HG03066 (cell line): ENCODE data around the gene TIAL1.

ENCODE experiments used
- ATAC-seq: cut with Tn5 transposase; IDR thresholded peaks from one replicate; pipeline ENCODE4 v1.9.1; 2021; ENCODE audit warnings: low read depth; ENCODE audit not compliant: unreplicated experiment

Gene TIAL1

GRCh38 chr10:119555178-119555784 lies 41.5 kb downstream of the TIAL1 start:
- no peak for ATAC-seq

DNA sequence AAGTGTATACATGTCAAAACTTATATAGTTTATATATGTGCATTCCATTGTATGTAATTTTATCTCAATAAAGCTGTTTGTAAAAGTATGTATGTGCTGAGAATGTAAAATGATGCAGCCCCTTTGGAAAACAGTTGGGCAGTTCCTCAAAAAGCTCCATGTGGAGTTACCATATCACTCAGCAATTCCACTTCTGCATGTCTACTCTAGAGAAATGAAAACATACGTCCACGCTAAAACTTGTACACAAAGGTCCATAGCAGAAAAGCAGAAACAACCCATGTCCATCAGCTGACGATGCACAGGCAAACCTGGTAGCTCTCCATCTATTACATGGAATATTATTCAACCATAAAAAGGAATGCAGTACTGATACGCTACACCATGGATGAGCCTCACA lies 45.9 kb downstream of the TIAL1 start:
- no peak for ATAC-seq

DNA sequence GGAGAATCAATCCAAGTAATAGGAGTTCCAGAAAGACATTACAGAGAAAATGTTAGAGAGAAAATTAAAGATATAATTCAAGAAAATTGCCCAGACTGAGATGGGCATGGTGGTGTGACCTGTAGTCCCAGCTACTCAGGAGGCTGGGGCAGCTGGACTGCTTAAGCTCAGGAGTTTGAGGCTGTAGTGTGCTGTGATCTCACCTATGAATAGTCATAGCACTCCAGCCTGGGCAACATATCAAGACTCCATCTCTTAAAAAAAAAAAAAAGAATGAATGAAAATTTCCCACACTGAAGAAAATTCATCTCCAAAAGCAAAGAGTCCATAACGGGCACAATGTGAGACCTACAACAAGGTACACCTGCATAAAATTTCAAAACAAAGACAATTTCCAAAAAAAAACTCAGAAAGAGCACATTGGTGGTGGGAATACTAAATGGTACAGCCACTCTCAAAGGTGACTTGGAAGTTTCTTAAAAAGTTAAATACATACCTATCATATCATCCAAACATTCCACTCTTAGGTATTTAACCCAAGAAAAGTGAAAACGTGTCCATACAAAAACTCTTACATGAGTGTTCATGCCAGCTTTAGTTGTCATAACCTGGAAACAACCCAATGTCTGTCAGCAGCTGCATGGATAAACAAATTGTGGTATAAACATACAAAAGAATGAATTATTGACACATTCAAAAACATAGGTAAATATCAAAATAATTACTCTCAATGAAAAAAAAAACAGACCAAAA lies 47.3 kb downstream of the TIAL1 start:
- no peak for ATAC-seq

- ATAC-seq = no peak
Observed at GRCh38 chr10:119546009-119546408, 50.8 kb downstream of the TIAL1 start.

GRCh38 chr10:119545310-119545709 lies 51.5 kb downstream of the TIAL1 start:
- no peak for ATAC-seq

- no peak for ATAC-seq
Observed at GRCh38 chr10:119543814-119544642, 52.7 kb downstream of the TIAL1 start.

- ATAC-seq = peak; percentile 47
Observed at GRCh38 chr10:119542988-119543813, 53.6 kb downstream of the TIAL1 start.

DNA sequence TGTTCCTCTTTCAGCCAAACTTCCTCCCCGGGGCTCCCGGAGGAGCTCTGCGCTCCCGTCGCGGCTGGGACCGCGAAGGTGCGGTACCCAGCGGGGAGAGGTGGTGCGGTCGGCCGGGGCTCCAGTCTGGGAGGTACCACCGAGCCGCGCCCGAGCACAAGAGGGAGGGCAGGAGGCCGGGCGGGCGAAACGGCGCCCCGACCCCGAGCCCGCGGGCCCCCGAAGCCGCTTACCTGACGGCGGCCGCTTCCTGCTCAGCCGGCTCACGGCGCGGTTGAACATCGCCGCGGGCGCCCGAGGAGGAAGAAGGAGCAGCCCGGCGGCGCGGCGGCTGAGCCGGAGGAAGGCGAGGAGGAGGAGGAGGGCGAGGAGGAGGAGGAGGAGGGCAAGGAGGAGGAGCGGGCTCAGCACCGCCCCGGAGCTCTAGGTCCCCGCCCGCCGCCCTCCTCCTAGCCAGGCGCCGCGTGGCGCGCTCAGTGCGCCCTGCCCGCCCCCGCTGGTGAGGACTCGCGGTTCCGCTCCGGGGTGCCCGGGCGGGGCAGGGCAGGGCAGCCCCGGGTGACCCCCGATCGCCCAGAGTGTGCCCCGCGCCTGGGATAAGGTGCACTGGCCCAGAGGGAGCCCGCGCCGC lies 54.3 kb downstream of the TIAL1 start, which contains the start of gene RGS10:
TSS of gene RGS10 (minus strand) at position 363 of the 631 bp plus-strand sequence. CDS start at position 282, 81 bp downstream.
- peak; percentile 70 for ATAC-seq

GRCh38 chr10:119541459-119542356 lies 55.1 kb downstream of the TIAL1 start:
- ATAC-seq = no peak

DNA sequence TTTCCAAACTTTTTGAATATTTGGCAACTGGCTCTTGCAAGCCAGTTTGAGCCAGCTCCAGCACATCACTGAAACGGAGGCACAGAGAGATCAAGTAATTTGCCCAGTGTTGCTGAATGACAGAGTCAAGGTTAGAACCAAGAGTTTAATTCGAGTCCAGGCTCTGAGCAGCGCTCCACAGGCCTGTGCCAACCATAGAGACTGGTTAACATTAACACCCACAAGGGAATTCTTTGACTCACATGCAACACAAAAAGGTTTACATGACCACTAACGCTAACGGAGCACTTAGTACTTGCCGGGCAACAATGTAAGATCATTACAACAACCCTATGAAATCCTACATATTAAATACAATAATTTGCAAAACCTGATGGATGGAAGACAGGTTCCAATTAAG lies 55.7 kb downstream of the TIAL1 start:
- no peak for ATAC-seq

GRCh38 chr10:119540038-119540437 lies 56.7 kb downstream of the TIAL1 start:
- no peak for ATAC-seq

DNA sequence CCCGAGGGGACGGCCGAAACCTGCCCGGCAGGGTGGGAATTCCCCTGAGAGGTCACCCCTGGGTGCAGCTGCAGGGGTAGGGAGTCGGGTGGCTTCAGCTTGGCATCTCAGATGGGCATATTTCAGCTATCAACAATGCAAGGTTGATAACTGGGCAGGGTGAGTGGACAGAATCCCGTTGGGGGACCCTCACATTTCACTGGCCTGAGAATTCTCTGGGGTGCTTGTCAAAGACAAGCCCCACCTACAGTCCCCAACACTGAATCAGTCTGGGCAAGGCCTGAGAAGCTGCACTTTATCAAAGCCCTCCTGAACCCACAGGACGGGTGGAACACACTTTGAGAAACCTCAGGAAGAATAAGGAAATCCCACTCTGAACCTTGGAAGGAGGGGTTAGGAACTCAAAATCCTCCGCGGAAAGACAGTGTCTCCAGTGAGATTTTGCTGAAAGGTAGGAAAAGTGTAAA lies 57.4 kb downstream of the TIAL1 start:
- no peak for ATAC-seq

DNA sequence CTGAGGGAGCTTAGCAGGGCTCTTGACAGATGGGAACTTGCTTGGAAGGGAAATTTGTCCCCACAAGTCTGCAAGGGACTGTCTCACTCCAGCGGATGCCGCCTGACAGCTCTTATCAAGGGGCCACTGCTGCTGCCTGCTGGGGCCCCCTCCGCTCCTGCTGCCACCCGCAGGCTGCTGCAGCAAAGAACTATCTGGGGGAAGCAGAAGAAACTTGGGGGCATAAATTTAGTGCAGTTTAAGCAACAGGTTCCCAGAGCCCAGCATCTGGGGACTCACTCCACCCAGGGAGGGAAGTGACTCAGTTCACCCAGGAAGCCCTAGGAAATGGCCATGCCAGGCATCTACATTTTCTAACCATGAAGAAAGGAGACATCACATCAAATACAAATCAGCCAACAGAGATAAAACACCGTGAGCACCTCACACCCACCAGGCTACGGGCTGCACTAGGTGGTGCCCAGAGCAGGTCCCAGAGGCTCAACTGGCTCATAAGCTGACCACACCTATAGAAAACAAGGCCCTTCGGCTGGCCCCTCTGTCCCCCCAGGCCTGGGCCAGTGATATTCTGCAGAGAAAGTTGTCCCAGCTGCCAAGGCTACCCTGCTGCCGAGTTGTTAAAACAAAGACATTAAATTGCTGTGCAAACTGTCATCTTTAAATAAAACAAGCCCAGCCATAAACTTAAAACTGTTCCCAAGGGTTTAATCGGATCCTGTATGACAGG lies 58.0 kb downstream of the TIAL1 start:
- ATAC-seq = no peak

DNA sequence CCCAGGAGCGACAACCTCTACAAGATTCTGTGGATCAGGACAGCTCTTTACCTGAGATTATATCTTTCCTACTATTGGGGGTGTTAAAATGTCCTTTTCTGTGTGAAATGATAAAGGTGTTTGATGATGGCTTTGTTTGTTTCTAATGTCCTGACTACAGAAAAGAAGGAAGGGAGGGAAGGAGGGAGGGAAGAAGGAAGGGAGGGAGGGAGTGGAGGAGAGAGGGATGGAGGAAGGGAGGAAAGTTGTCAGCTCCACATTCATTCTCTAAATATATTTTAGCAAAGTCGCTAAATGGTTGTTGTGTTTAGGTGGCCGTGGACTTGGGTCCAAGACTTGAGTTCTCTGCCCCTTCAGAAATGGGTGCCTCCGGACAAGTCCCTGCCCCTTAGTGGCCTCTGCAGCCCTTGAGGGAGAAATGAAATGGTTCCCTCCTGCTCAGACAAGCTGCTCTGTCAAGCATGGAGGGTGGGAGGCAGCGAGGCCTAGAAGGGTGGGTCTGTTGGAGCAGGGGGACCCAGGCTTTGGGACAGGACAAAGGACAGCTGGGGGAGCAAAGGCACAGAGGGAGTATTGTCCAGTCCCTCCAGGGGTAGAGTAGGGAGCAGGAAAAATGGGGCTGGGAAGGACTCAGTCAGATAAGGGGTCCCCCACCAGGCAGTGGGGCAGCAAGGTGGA lies 58.7 kb downstream of the TIAL1 start:
- ATAC-seq = no peak

GRCh38 chr10:119536508-119537025 lies 60.2 kb downstream of the TIAL1 start:
- ATAC-seq = no peak

- ATAC-seq = no peak
Observed at GRCh38 chr10:119535837-119536507, 60.8 kb downstream of the TIAL1 start.

- ATAC-seq = no peak
Observed at GRCh38 chr10:119535305-119535704, 61.5 kb downstream of the TIAL1 start.
